NCI-H446 treated with DMSO at 0.1 percent for 48 hours (cell line): ENCODE data around the gene TMEM158.
A peak's percentile ranks its signal among the peaks of the same experiment; 100 is the strongest.

Experiments
- DNase-seq: peaks from one replicate; lab custom pipeline; 2025; lab: John Stamatoyannopoulos, UW

TMEM158 gene

DNA sequence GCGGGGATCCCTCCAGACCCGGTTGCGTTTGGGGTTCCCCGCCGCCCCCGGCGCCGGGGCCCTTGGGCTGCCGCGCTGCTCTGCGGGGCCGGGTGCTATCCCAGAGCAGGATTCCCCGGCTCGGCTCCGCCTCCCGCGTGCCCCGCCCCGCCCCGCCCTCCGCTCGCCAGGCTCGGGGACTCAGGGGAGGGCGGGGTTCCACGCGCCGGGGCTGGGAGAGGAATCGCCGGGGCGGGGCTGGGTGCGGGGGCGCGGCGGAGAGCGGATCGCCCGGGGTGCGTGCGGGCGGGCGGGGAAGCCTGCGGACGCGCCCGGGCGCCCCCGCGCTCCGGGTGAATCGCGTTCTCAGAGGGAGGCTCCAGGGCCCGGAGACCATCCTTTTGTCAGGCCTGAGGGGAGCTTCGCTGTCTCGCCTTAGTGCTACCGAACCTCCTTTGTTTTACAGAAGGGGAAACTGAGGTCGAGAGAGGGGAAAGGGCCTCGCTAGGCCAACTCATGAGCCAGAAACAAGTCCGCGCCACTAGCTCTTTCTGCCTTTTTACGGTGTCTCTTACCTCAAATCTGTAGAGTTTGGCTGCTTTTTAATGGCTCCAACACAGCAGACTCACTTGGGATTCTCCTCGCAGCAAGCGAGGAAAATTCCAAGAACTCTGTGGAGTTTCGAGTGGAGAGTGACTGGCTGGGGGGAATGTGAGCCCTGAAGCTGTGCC, at the start of gene TMEM158:
Gene TMEM158 (minus strand): TSS at position 82 of the 710 bp plus-strand sequence. CDS start 260 bp downstream, outside the sequence.
- peak; percentile 12 for DNase-seq

- DNase-seq, result no peak
These were observed 49.1 kb upstream of the TMEM158 start for GRCh38 chr3:45275006-45275704.

DNA sequence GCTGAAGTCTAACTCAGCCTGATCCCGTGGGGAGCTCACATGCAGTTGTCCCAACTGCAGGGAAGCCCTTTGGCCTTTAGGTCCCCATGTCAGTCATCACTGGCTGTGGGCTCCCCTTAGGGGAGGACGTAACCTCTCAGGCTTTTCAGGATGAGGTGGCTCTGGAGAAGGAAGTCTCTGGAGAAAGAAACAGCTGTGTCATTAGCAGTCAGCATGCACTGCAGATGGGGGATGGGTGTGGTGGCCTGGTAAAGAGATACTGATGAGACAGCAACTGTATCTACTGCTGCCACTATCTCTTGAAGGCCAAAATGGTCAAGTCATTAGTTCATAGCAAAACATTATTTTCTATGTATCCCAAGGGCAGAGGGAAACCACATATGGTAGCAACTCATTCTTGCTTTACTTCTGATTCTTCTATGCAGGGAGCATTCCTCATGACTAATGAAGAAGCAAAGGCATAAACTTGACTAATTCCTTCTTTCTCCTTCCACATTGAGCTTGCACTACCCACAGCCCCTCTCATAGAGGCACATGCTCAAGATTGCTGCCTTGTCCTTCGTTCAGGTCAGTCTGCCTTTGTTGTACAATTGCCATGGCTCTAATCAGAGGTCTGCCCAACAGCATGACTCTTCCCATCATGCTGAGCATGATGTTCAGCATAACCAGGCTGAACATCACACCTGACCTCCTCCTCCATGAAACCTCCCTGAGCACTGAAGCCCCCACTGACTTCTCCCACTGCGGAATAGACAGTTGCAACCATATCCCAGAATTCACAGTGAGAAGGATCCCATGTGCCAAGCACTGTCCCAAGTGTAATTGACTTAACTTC, 47.8 kb upstream of the TMEM158 start:
- DNase-seq, result no peak

DNA sequence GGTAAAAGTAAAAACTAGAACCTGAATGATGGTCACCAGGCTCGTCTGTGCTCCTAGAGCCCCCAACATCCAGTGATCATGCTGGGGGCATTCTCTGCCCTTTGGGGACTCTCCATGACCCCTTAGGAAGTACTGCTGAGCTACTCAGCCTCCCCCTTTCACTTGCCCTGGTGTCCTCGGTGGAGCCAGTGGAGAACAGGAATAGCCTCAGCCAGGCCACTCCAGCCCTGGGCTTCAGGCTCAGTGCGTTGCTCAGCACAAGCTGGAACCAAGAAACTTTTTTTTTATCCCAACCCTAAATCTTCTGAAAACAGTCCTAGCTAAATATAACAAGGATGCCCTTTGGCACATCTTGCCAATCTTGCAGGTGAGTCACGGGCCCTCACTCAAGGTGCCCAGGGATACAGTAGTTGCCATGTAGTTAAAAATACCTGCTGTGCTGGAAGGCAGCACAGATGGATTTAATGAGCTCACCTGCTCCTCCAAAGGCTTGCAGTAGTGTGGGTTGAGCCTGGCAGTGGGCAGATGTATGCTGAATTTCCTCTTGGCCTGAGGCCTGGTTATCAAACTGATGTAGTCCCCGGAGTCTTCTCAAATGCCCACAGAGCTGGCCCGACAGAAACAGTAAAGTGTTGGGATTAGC, 46.9 kb upstream of the TMEM158 start:
- no peak for DNase-seq

GRCh38 chr3:45272032-45272810, 46.1 kb upstream of the TMEM158 start:
- DNase-seq, result no peak

DNA sequence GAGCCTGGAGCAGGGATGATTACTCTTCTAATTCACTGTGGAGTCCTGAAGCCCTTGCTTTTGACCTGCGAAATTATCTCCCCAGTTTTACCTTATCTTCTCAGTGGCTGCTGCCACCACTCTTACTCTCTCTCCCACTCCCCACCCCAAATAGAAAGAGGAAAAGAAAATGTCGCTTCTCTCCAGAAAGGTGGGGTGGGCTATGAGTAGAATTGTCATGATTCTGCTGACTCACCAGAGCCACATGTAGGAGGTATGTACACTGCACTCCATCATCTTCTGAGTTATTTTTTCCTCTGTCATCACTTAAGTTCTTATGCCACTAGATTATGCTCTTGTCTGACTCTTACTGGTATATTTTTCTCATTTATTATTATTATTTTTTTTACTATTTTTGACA, 43.9 kb upstream of the TMEM158 start:
- no peak for DNase-seq

GRCh38 chr3:45267097-45267496, 41.0 kb upstream of the TMEM158 start:
- DNase-seq, result no peak

GRCh38 chr3:45261333-45262110, 35.4 kb upstream of the TMEM158 start:
- DNase-seq, result no peak

DNA sequence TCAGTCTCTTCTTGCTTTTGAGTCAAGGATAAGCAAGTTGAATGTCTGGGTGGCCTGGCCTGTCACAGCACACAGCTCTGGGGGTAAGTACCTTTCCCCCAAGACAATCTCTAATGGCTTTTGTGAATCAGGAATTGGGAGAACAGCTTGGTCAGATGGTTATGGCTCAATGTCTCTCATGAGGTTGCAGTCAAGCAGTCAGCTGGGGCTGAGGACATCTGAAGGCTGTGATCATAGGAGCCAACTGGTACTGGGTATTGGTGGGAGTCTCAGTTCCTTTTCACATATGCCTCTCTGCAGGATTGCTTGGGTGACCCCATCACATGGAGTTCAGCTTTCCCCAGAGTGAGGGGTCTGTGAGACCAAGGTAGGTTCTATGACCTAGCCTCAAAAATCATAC, 33.0 kb upstream of the TMEM158 start:
- no peak for DNase-seq

GRCh38 chr3:45258317-45258716, 32.2 kb upstream of the TMEM158 start:
- DNase-seq, result no peak

- no peak for DNase-seq
These were observed 27.2 kb upstream of the TMEM158 start for GRCh38 chr3:45253316-45253715.

DNA sequence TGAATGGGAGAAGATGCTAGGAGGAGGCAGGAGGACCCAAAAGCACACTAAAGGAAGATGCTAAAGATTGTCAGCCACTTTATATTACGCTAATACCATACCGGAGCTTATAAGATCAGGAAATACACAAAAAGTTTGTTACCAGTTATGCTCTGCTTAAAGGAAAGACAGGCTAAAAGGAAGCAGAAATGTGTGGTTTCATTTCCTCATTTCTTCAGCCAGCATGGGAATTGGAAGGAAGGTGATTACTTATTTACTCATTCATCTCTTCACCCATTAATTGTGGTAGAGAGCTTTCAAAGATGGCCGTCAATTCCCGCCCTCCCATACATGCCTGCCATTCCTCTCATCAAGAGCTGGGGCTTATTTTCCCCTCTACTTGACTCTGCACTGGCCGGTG, 26.7 kb upstream of the TMEM158 start:
- DNase-seq, result no peak

DNA sequence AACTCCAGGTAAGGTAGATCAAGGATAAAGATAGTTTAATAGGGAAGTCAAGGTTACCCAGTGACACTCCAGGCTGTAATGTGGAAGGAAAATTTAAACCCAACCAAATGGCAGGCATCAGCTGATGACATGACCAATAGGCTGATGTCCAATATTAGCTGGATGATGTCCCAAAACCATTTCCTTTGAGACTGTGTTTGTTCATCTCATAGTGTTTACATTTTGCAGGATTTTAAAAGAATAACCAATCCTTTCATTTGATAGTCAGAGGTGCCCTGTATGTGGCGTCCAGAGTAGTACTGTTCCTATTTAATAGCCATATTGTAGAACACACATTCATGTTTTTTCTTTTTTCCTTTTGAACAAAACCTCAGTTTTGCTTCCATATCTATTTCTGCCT, 23.3 kb upstream of the TMEM158 start:
- DNase-seq, result no peak

- no peak for DNase-seq
These were observed 20.2 kb upstream of the TMEM158 start for GRCh38 chr3:45246241-45246640.

GRCh38 chr3:45244356-45244755, 18.3 kb upstream of the TMEM158 start:
- no peak for DNase-seq

DNA sequence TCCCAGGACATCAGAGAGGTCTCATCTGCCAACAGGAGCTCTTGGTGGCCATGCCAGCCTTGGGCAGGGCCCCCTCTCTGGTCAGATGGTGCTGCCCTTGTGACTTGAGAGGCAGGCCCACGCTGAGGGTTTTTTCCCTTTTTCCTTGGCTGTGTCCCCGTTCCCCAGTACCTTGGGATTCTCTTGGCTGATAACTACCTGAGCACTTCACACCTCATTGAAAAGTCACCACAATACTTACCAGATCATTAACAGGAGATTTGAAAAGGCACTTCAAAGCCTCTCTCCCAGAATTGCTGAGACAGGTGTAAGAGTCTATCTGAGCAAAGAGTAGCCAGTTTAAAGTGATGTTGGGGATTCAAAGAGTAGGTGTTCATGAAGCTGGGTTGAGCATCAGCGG, 15.1 kb upstream of the TMEM158 start:
- DNase-seq, result no peak

DNA sequence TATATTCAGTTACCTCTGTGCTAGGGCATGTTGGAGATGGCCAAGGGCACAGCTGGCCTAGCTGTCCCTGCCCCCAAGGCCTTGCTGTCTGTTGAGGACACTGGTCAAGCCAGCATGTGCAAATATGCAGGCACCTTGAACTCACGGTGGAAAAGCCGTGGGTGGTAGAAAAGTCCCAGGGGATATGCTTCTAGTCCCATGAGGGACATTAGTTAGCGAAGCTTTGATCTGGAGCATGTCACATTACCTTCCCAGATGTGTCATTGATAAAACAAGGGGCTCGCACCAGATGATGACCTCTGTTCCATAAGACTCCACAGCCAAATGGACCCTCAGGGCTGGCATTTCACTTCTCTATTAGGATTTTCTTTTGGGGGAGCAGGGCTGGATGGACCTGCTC, 14.2 kb upstream of the TMEM158 start:
- DNase-seq, result no peak

- DNase-seq, result no peak
These were observed 13.2 kb upstream of the TMEM158 start for GRCh38 chr3:45239254-45239653.

GRCh38 chr3:45236964-45237363, 10.9 kb upstream of the TMEM158 start:
- DNase-seq, result no peak

GRCh38 chr3:45235409-45235808, 9.3 kb upstream of the TMEM158 start:
- DNase-seq, result no peak

DNA sequence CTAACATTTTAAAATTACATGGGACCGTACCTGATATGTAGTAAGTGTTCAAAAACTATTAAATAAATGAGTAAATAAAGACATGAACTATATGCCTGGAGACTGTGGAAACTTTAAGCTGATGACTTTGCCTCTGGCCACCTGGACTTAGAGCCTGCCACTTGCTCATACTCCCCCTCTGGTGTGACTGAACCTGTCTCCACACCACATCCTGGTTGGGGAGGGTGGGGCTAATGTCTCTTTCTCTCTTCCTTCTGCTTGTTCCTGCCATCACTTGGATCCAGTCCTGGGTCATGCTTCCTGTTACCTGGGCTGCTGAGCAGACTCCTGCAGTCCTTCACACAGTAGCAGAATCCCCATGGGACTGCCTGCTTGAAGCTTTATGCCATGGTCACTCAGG, 8.2 kb upstream of the TMEM158 start:
- no peak for DNase-seq
